Natural killer cell (primary cell): ENCODE data around the gene TMPRSS7. TPM values are rescaled to one million over a fixed set of nuclear protein-coding genes. Genes with fewer than 3 reads are reported as not detected.
A peak's percentile ranks its signal among the peaks of the same experiment; 100 is the strongest.

Experiments
- ATAC-seq, 3 donors: fragments of 150-1000 bp in 2 of 3; fragments of 200-7000 bp in 1 of 3; cut with Tn5 transposase; 1 replicate in 1 of 3; 2 replicates in 2 of 3; pipeline ENCODE4 v1.10.0; 2021; ENCODE audit warnings: mild to moderate bottlenecking in 2 of 3, moderate library complexity in 2 of 3
- DNase-seq, 2 donors: peaks; one replicate each; pipeline versions ENCODE4 v3.0.0 to v3.0.0-alpha.2; 2013 to 2021; ENCODE audit warnings: mixed read lengths in 1 of 2
- H3K27ac ChIP-seq: one replicate; pipeline ENCODE4 v1.5.1; 2013; ENCODE audit warnings: mild to moderate bottlenecking, low read length
- H3K27me3 ChIP-seq: one replicate; pipeline ENCODE4 v1.6.1; 2013; ENCODE audit warnings: low read length; ENCODE audit not compliant: control insufficient read depth, insufficient read depth
- H3K36me3 ChIP-seq: one replicate; pipeline ENCODE4 v1.6.1; 2013; ENCODE audit warnings: low read length; ENCODE audit not compliant: control insufficient read depth, insufficient read depth
- H3K4me1 ChIP-seq: one replicate; pipeline ENCODE4 v1.6.1; 2013; ENCODE audit warnings: low read length; ENCODE audit not compliant: control insufficient read depth, insufficient read depth
- H3K4me3 ChIP-seq: one replicate; pipeline ENCODE4 v1.5.1; 2013; ENCODE audit warnings: low read length
- H3K9me3 ChIP-seq: one replicate; pipeline ENCODE4 v1.6.1; 2013; ENCODE audit warnings: low read length; ENCODE audit not compliant: control insufficient read depth, insufficient read depth
- H3K27ac Mint-ChIP-seq, 2 donors: one replicate each; pipeline ENCODE4 v1.8.0; 2022; ENCODE audit warnings: mild to moderate bottlenecking in 2 of 2, mixed read lengths in 2 of 2, moderate library complexity in 1 of 2
- H3K27me3 Mint-ChIP-seq, 2 donors: one replicate each; pipeline ENCODE4 v1.8.0; 2022; ENCODE audit warnings: low read depth in 2 of 2, mixed read lengths in 2 of 2
- H3K36me3 Mint-ChIP-seq: one replicate; pipeline ENCODE4 v1.8.0; 2022; ENCODE audit warnings: mixed read lengths
- H3K4me1 Mint-ChIP-seq, 2 donors: one replicate each; pipeline ENCODE4 v1.8.0; 2022; ENCODE audit warnings: mixed read lengths in 2 of 2
- H3K4me3 Mint-ChIP-seq: one replicate; pipeline ENCODE4 v1.8.0; 2022; ENCODE audit warnings: mild to moderate bottlenecking, moderate library complexity, mixed read lengths
- H3K9me3 Mint-ChIP-seq, 2 donors: one replicate each; pipeline ENCODE4 v1.8.0; 2022; ENCODE audit warnings: mixed read lengths in 2 of 2
- CTCF ChIP-seq: fragments of 200-600 bp; IDR thresholded peaks from one replicate; pipeline ENCODE4 v1.8.0; 2022; ENCODE audit warnings: antibody characterized with exemption
- WGBS: methylation state at CpG from one replicate; pipeline ENCODE4 v1.1.7; 2013; ENCODE audit warnings: missing lambda C conversion rate; ENCODE audit not compliant: insufficient coverage; 5-methylcytosine and 5-hydroxymethylcytosine counted together
- intact Hi-C: fragments of 100-400 bp; cut with micrococcal nuclease; formaldehyde crosslinking; loops from one replicate; pipeline ENCODE4 v1.14.2; 2022
- total RNA-seq, 4 donors: library from RNA; stranded (reverse); fragments of 120-200 nt in 1 of 4; gene quantifications; one replicate each; pipeline versions ENCODE4 v1.2.3 to v1.2.4, GENCODE V29; 2013 to 2022

The TMPRSS7 gene
- total RNA-seq = not detected
- total RNA-seq (2013) = not detected

GRCh38 chr3:112034436-112034835 is at the start of gene TMPRSS7:
Gene TMPRSS7 (plus strand): TSS chr3:112034736. CDS start chr3:112034846, 110 bp downstream.
- no peak for ATAC-seq
- H3K9me3 ChIP-seq = no peaks in the 10 kb centered on the region
- no peak for TF ChIP-seq CTCF
- WGBS = 97% methylated on average over 4 of the region's 4 CpGs
- intact Hi-C loops = no loop called here
- no peak within 1 kb of the TSS for H3K27ac ChIP-seq
- no peaks in the 10 kb centered on the region for H3K36me3 Mint-ChIP-seq
- H3K9me3 Mint-ChIP-seq = no peaks in the 10 kb centered on the region
- H3K4me1 Mint-ChIP-seq = no peaks in the 10 kb centered on the region
- no peak within 1 kb of the TSS for H3K4me3 ChIP-seq
- no peaks in the 10 kb centered on the region for H3K27me3 ChIP-seq
- H3K27ac Mint-ChIP-seq = no peak within 1 kb of the TSS
- no peaks in the 10 kb centered on the region for H3K36me3 ChIP-seq
- no peak within 1 kb of the TSS for H3K4me3 Mint-ChIP-seq
- no peaks in the 10 kb centered on the region for H3K4me1 ChIP-seq
- peaks cover 4 to 7% of the 10 kb centered on the region in 2 donors for H3K27me3 Mint-ChIP-seq
- DNase-seq = no peak

- no peak overlapping the region for H3K4me3 ChIP-seq
- H3K4me1 ChIP-seq = no peaks in the 10 kb centered on the region
- H3K27me3 ChIP-seq = no peaks in the 10 kb centered on the region
- WGBS = 62% methylated on average over 2 of the region's 3 CpGs
- TF ChIP-seq CTCF = no peak
- Mint-ChIP-seq H3K27me3 (no peaks in the 10 kb centered on the region), H3K9me3 (no peaks in the 10 kb centered on the region), H3K4me1 (peaks cover 20 to 33% of the 10 kb centered on the region in 2 donors), H3K4me3 (no peak overlapping the region), H3K27ac (peak overlapping the region; percentile 7 to 43), H3K36me3 (peaks cover 24% of the 10 kb centered on the region)
- H3K27ac ChIP-seq = no peak overlapping the region
- ATAC-seq (no peak), DNase-seq (no peak)
- peaks cover 49% of the 10 kb centered on the region for H3K36me3 ChIP-seq
- intact Hi-C loops = no loop called here
- no peaks in the 10 kb centered on the region for H3K9me3 ChIP-seq
Measured at GRCh38 chr3:111986800-111987199, 47.7 kb upstream of the TMPRSS7 start.

- no peak overlapping the region for H3K27ac Mint-ChIP-seq
Measured at GRCh38 chr3:111989061-111989678, 45.4 kb upstream of the TMPRSS7 start.

More at GRCh38 chr3:111989061-111989678, 45.4 kb upstream of the TMPRSS7 start:
- peaks cover 51% of the 10 kb centered on the region for H3K36me3 ChIP-seq
- ATAC-seq (peak; percentile 73 to 91 (median 87)), DNase-seq (peak in 1 of 2 donors; percentile 66)
- H3K4me1 ChIP-seq = no peaks in the 10 kb centered on the region
- Mint-ChIP-seq H3K9me3 (no peaks in the 10 kb centered on the region), H3K27me3 (no peaks in the 10 kb centered on the region), H3K4me3 (no peak overlapping the region), H3K36me3 (peaks cover 24% of the 10 kb centered on the region), H3K4me1 (peaks cover 20 to 28% of the 10 kb centered on the region in 2 donors)
- 80% methylated on average over 2 of the region's 3 CpGs for WGBS
- no peaks in the 10 kb centered on the region for H3K9me3 ChIP-seq
- H3K4me3 ChIP-seq = no peak overlapping the region
- H3K27ac ChIP-seq = no peak overlapping the region
- no peaks in the 10 kb centered on the region for H3K27me3 ChIP-seq
- intact Hi-C loops = loop anchor here (1.0 kb wide), 1 partner anchor 24 kb away; no protein-coding TSS in a partner anchor
- TF ChIP-seq CTCF = peak; percentile 75
